Measurements from ENCODE around the gene PTPRN2.
A peak's percentile ranks its signal among the peaks of the same experiment; 100 is the strongest.

The PTPRN2 gene

DNA sequence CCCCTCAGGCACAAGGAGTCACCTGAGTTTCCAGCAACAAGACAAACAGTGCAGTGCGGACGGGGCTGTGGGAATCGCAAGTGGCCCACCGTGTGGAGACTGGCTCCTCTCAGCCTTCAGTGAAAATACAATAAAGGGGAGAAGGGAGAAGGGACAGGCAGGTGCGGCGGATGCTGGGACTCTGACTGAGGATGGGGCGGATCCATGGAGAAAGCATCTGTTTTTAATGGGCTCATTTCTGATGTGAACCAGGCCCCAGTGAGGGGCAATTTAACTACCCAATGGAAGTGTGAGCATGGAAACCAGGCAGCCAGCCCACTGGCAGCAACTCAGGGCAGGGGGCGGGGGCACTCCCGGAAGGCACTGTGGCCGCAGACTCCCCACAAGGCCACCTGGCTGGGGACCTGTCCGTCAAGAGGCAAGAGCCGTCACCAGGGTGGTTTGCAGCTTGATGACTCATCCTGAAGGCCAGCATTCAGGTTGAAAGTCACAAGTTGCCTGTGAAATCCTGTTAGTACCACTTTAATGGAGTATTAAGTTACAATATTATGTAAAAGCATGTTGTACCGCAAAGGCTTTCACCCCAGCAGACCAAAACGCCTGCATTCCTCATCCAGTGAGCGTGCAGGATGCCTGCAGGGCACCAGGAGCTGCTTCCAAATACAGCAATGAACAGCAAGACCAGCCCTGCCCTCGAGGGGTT is 476.4 kb downstream of the PTPRN2 start:
- peak overlapping the region; percentile 37 for H3K23ac ChIP-seq (ENCODE audit: low read depth, low read length, poor library complexity)
- H4K8ac ChIP-seq (ENCODE audit: low read depth, low read length) = no peak overlapping the region
- H2AK5ac ChIP-seq (ENCODE audit: low read depth, low read length) = peak overlapping the region; percentile 67
- H3K4me1 ChIP-seq (ENCODE audit: control insufficient read depth in 2 of 2, insufficient read depth in 1 of 2, low read depth in 1 of 2, low read length in 2 of 2) = peaks cover 0 to 2% of the 10 kb centered on the region in 2 donors
- DNase-seq (ENCODE audit: low spot score) = no peak
- no peaks in the 10 kb centered on the region for H3K79me1 ChIP-seq (ENCODE audit: low read depth, low read length)
- H3K9ac ChIP-seq (ENCODE audit: low read depth, low read length, poor library complexity) = no peak overlapping the region
- no peaks in the 10 kb centered on the region for H3K36me3 ChIP-seq (replicated peaks in 1 of 2; ENCODE audit: control insufficient read depth in 2 of 2, insufficient read depth in 2 of 2, low read length in 2 of 2)
- H2BK5ac ChIP-seq (ENCODE audit: low read length) = peak overlapping the region; percentile 49
- no peak overlapping the region for H3K4me3 ChIP-seq (ENCODE audit: low read length in 2 of 2)
- H3K18ac ChIP-seq (ENCODE audit: low read length) = peak overlapping the region; percentile 44
- H2BK120ac ChIP-seq (ENCODE audit: low read depth, low read length) = no peak overlapping the region
- peak overlapping the region; percentile 44 for H2BK15ac ChIP-seq (ENCODE audit: low read length)
- WGBS, 2 donors (ENCODE audit: extremely low coverage in 2 of 2, insufficient read length in 2 of 2, insufficient replicate concordance in 1 of 2) = no CpG with 5 or more reads among the region's 16 CpGs
- H3K9me3 ChIP-seq (replicated peaks in 1 of 2; ENCODE audit: control insufficient read depth in 2 of 2, insufficient read depth in 1 of 2, low read depth in 1 of 2, low read length in 2 of 2) = peaks cover 0 to 13% of the 10 kb centered on the region in 2 donors
- H3K27ac ChIP-seq (replicated peaks; ENCODE audit: low read length) = no peak overlapping the region
- no peak overlapping the region for H3K4me2 ChIP-seq (ENCODE audit: insufficient read depth, low read length, poor library complexity, severe bottlenecking)
- H2AFZ ChIP-seq (ENCODE audit: low read length) = no peak overlapping the region
- no peaks in the 10 kb centered on the region for H3K27me3 ChIP-seq (ENCODE audit: control insufficient read depth in 3 of 3, insufficient read depth in 3 of 3, low read depth in 1 of 3, low read length in 3 of 3)
- H2BK12ac ChIP-seq (ENCODE audit: low read length) = no peak overlapping the region
- no peak overlapping the region for H4K91ac ChIP-seq (ENCODE audit: low read depth, low read length, poor library complexity)
- no peak overlapping the region for H3K14ac ChIP-seq (ENCODE audit: low read length)
- H3K4ac ChIP-seq (ENCODE audit: low read length) = no peak overlapping the region

DNA sequence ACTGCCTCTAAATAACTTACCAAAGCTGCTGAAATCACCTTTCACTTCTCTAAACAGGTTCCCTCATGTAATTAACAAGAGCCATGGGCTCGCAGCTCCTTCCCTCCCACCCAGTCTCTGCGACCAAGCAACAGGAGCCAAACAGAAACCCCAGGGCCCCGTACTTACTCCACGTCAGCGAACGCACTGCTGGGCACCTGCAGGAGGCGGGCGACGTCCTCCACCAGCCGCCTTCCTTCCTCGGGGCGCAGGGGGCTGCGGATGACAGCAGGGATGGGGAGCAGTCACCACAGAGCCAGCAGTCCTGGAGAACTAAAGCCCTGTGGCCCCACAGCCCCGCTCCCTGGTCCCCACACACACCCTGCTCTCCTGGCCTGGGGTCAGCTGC is 477.0 kb downstream of the PTPRN2 start:
- no peak overlapping the region for H3K4ac ChIP-seq (ENCODE audit: low read length)
- peak overlapping the region; percentile 49 for H2BK5ac ChIP-seq (ENCODE audit: low read length)
- WGBS, 2 donors (ENCODE audit: extremely low coverage in 2 of 2, insufficient read length in 2 of 2, insufficient replicate concordance in 1 of 2) = no CpG with 5 or more reads among the region's 14 CpGs
- H3K27me3 ChIP-seq (ENCODE audit: control insufficient read depth in 3 of 3, insufficient read depth in 3 of 3, low read depth in 1 of 3, low read length in 3 of 3) = no peaks in the 10 kb centered on the region
- H3K36me3 ChIP-seq (replicated peaks in 1 of 2; ENCODE audit: control insufficient read depth in 2 of 2, insufficient read depth in 2 of 2, low read length in 2 of 2) = no peaks in the 10 kb centered on the region
- no peak overlapping the region for H3K4me2 ChIP-seq (ENCODE audit: insufficient read depth, low read length, poor library complexity, severe bottlenecking)
- peaks cover 0 to 9% of the 10 kb centered on the region in 2 donors for H3K9me3 ChIP-seq (replicated peaks in 1 of 2; ENCODE audit: control insufficient read depth in 2 of 2, insufficient read depth in 1 of 2, low read depth in 1 of 2, low read length in 2 of 2)
- H2AK5ac ChIP-seq (ENCODE audit: low read depth, low read length) = peak overlapping the region; percentile 67
- H3K23ac ChIP-seq (ENCODE audit: low read depth, low read length, poor library complexity) = peak overlapping the region; percentile 37
- H3K14ac ChIP-seq (ENCODE audit: low read length) = no peak overlapping the region
- no peak overlapping the region for H3K4me3 ChIP-seq (ENCODE audit: low read length in 2 of 2)
- H3K79me1 ChIP-seq (ENCODE audit: low read depth, low read length) = no peaks in the 10 kb centered on the region
- H3K9ac ChIP-seq (ENCODE audit: low read depth, low read length, poor library complexity) = no peak overlapping the region
- no peak overlapping the region for H3K27ac ChIP-seq (replicated peaks; ENCODE audit: low read length)
- no peak overlapping the region for H2BK12ac ChIP-seq (ENCODE audit: low read length)
- no peak overlapping the region for H4K8ac ChIP-seq (ENCODE audit: low read depth, low read length)
- H3K4me1 ChIP-seq (ENCODE audit: control insufficient read depth in 2 of 2, insufficient read depth in 1 of 2, low read depth in 1 of 2, low read length in 2 of 2) = peaks cover 0 to 2% of the 10 kb centered on the region in 2 donors
- no peak for DNase-seq (ENCODE audit: low spot score)
- no peak overlapping the region for H2BK120ac ChIP-seq (ENCODE audit: low read depth, low read length)
- H3K18ac ChIP-seq (ENCODE audit: low read length) = peak overlapping the region; percentile 44
- H2AFZ ChIP-seq (ENCODE audit: low read length) = no peak overlapping the region
- peak overlapping the region; percentile 44 for H2BK15ac ChIP-seq (ENCODE audit: low read length)
- no peak overlapping the region for H4K91ac ChIP-seq (ENCODE audit: low read depth, low read length, poor library complexity)

DNA sequence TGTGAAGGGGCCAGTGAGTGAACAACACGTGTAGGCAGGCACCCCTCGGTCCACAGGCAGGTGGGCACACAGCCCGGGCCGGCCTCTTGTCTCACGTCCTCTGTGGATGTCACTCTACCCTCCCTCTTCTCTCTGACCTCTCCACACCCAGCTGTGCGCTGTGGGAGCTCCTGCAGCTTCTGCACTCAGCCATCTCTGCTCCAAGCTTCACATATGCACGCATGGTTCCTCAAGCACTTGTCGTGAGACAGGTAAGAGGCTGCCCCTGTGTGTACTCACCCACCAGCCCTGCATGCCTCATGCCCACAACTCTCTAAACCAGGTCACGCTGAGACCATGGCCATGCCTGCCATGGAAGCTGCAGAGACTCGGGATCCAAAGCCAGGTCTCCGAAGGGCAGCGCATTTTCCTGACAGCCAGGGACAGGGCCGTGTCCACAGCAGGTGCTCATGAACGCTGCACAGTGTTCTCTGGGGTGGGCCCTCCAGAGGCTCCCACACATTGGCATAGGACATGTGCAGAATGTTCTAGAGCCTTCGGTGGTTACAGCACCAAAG is 477.5 kb downstream of the PTPRN2 start:
- no peak overlapping the region for H2BK15ac ChIP-seq (ENCODE audit: low read length)
- H3K79me1 ChIP-seq (ENCODE audit: low read depth, low read length) = no peaks in the 10 kb centered on the region
- no peak overlapping the region for H2BK12ac ChIP-seq (ENCODE audit: low read length)
- peak overlapping the region; percentile 49 for H2BK5ac ChIP-seq (ENCODE audit: low read length)
- H2AK5ac ChIP-seq (ENCODE audit: low read depth, low read length) = peak overlapping the region; percentile 34
- peak overlapping the region in 1 of 2 donors; percentile 17 for H3K4me3 ChIP-seq (ENCODE audit: low read length in 2 of 2)
- no peaks in the 10 kb centered on the region for H3K27me3 ChIP-seq (ENCODE audit: control insufficient read depth in 3 of 3, insufficient read depth in 3 of 3, low read depth in 1 of 3, low read length in 3 of 3)
- no peak overlapping the region for H3K27ac ChIP-seq (replicated peaks; ENCODE audit: low read length)
- no peak overlapping the region for H2BK120ac ChIP-seq (ENCODE audit: low read depth, low read length)
- no peak overlapping the region for H3K4ac ChIP-seq (ENCODE audit: low read length)
- no peak overlapping the region for H3K18ac ChIP-seq (ENCODE audit: low read length)
- WGBS, 2 donors (ENCODE audit: extremely low coverage in 2 of 2, insufficient read length in 2 of 2, insufficient replicate concordance in 1 of 2) = no CpG with 5 or more reads among the region's 15 CpGs
- H2AFZ ChIP-seq (ENCODE audit: low read length) = no peak overlapping the region
- no peak overlapping the region for H4K91ac ChIP-seq (ENCODE audit: low read depth, low read length, poor library complexity)
- H3K4me1 ChIP-seq (ENCODE audit: control insufficient read depth in 2 of 2, insufficient read depth in 1 of 2, low read depth in 1 of 2, low read length in 2 of 2) = peaks cover 0 to 2% of the 10 kb centered on the region in 2 donors
- H3K23ac ChIP-seq (ENCODE audit: low read depth, low read length, poor library complexity) = peak overlapping the region; percentile 45
- H4K8ac ChIP-seq (ENCODE audit: low read depth, low read length) = no peak overlapping the region
- no peak overlapping the region for H3K4me2 ChIP-seq (ENCODE audit: insufficient read depth, low read length, poor library complexity, severe bottlenecking)
- peaks cover 0 to 10% of the 10 kb centered on the region in 2 donors for H3K9me3 ChIP-seq (replicated peaks in 1 of 2; ENCODE audit: control insufficient read depth in 2 of 2, insufficient read depth in 1 of 2, low read depth in 1 of 2, low read length in 2 of 2)
- no peak overlapping the region for H3K9ac ChIP-seq (ENCODE audit: low read depth, low read length, poor library complexity)
- DNase-seq (ENCODE audit: low spot score) = no peak
- H3K14ac ChIP-seq (ENCODE audit: low read length) = peak overlapping the region; percentile 42
- no peaks in the 10 kb centered on the region for H3K36me3 ChIP-seq (replicated peaks in 1 of 2; ENCODE audit: control insufficient read depth in 2 of 2, insufficient read depth in 2 of 2, low read length in 2 of 2)

DNA sequence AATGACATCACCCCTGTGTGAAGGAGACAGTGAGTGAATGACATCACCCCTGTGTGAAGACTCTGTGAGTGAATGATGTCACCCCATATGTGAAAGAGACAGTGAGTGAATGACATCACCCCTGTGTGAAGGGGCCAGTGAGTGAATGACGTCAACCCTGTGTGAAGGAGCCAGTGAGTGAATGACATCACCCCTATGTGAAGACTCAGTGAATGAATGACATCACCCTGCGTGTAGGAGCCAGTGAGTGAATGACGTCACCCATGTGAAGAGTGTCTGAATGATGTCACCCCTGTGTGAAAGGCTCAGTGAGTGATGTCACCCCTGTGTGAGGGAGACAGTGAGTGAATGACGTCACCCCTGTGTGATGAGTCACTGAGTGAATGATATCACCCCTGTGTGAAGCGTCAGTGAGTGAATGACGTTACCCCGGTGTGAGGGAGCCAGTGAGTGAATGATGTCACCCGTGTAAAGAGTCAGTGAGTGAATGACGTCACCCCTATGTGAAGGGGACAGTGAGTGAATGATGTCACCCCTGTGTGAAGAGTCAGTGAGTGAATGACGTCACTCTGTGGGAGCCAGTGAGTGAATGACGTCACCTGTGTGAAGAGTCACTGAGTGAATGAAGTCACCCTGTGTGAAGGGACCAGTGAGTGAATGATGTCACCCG is 478.1 kb downstream of the PTPRN2 start:
- Histone ChIP-seq H3K27ac (replicated peaks; ENCODE audit: low read length) (no peak overlapping the region), H2AK5ac (ENCODE audit: low read depth, low read length) (peak overlapping the region; percentile 34), H3K23ac (ENCODE audit: low read depth, low read length, poor library complexity) (peak overlapping the region; percentile 45), H3K4ac (ENCODE audit: low read length) (no peak overlapping the region), H2BK120ac (ENCODE audit: low read depth, low read length) (no peak overlapping the region), H3K9me3 (replicated peaks in 1 of 2; ENCODE audit: control insufficient read depth in 2 of 2, insufficient read depth in 1 of 2, low read depth in 1 of 2, low read length in 2 of 2) (peaks cover 0 to 10% of the 10 kb centered on the region in 2 donors), H3K79me1 (ENCODE audit: low read depth, low read length) (no peaks in the 10 kb centered on the region), H3K14ac (ENCODE audit: low read length) (no peak overlapping the region), H2BK5ac (ENCODE audit: low read length) (no peak overlapping the region), H2AFZ (ENCODE audit: low read length) (no peak overlapping the region), H3K4me1 (ENCODE audit: control insufficient read depth in 2 of 2, insufficient read depth in 1 of 2, low read depth in 1 of 2, low read length in 2 of 2) (peaks cover 0 to 2% of the 10 kb centered on the region in 2 donors), H2BK12ac (ENCODE audit: low read length) (no peak overlapping the region), H2BK15ac (ENCODE audit: low read length) (no peak overlapping the region), H4K8ac (ENCODE audit: low read depth, low read length) (no peak overlapping the region), H3K18ac (ENCODE audit: low read length) (no peak overlapping the region), H3K4me3 (ENCODE audit: low read length in 2 of 2) (peak overlapping the region in 1 of 2 donors; percentile 17), H3K4me2 (ENCODE audit: insufficient read depth, low read length, poor library complexity, severe bottlenecking) (no peak overlapping the region), H3K9ac (ENCODE audit: low read depth, low read length, poor library complexity) (no peak overlapping the region), H3K27me3 (ENCODE audit: control insufficient read depth in 3 of 3, insufficient read depth in 3 of 3, low read depth in 1 of 3, low read length in 3 of 3) (no peaks in the 10 kb centered on the region), H3K36me3 (replicated peaks in 1 of 2; ENCODE audit: control insufficient read depth in 2 of 2, insufficient read depth in 2 of 2, low read length in 2 of 2) (no peaks in the 10 kb centered on the region), H4K91ac (ENCODE audit: low read depth, low read length, poor library complexity) (no peak overlapping the region)
- DNase-seq (ENCODE audit: low spot score) = no peak
- WGBS, 2 donors (ENCODE audit: extremely low coverage in 2 of 2, insufficient read length in 2 of 2, insufficient replicate concordance in 1 of 2) = no CpG with 5 or more reads among the region's 12 CpGs
